CD14-positive monocyte (primary cell): ENCODE results near the gene RPS6KA3. TPM values are rescaled to one million over a fixed set of nuclear protein-coding genes. Genes with fewer than 3 reads are reported as not detected.

ENCODE experiments used
- DNase-seq, 3 donors: peaks; one replicate each; pipeline ENCODE4 v3.0.0-alpha.2; 2011 to 2022
- H2AFZ ChIP-seq: 2 replicates; pipeline ENCODE4 v1.6.0; 2012; ENCODE audit warnings: mild to moderate bottlenecking, low read depth, low read length, inconsistent platforms; ENCODE audit not compliant: insufficient read depth, poor library complexity, severe bottlenecking
- H3K27ac ChIP-seq, 2 donors: 1 replicate in 1 of 2; 2 replicates in 1 of 2; pipeline ENCODE4 v1.5.1; 2012 to 2013; ENCODE audit warnings: low read length in 2 of 2, control low read depth in 1 of 2, inconsistent platforms in 1 of 2, low read depth in 1 of 2, mild to moderate bottlenecking in 1 of 2
- H3K27me3 ChIP-seq, 2 donors: one replicate each; pipeline versions ENCODE4 v1.6.0 to v1.6.1; 2011 to 2013; ENCODE audit warnings: low read length in 2 of 2; ENCODE audit not compliant: control insufficient read depth in 2 of 2, insufficient read depth in 2 of 2
- H3K36me3 ChIP-seq, 2 donors: replicated peaks in 1 of 2; 1 replicate in 1 of 2; 2 replicates in 1 of 2; pipeline versions ENCODE4 v1.5.1 to v1.6.1; 2012 to 2013; ENCODE audit warnings: low read length in 2 of 2, control low read depth in 1 of 2, inconsistent platforms in 1 of 2, mild to moderate bottlenecking in 1 of 2; ENCODE audit not compliant: insufficient read depth in 2 of 2, control insufficient read depth in 1 of 2
- H3K4me1 ChIP-seq, 2 donors: 1 replicate in 1 of 2; 2 replicates in 1 of 2; pipeline versions ENCODE4 v1.5.1 to v1.6.1; 2012 to 2013; ENCODE audit warnings: low read length in 2 of 2, control low read depth in 1 of 2, inconsistent platforms in 1 of 2, mild to moderate bottlenecking in 1 of 2, moderate library complexity in 1 of 2; ENCODE audit not compliant: insufficient read depth in 2 of 2, control insufficient read depth in 1 of 2
- H3K4me2 ChIP-seq: replicated peaks from 2 replicates; pipeline ENCODE3; 2012; ENCODE audit warnings: low read length, moderate library complexity, mild to moderate bottlenecking; ENCODE audit not compliant: poor library complexity, severe bottlenecking; ENCODE audit errors: extremely low read depth
- H3K4me3 ChIP-seq, 3 experiments: fragments of 200-600 bp in 1 of 3; sonication (generic) in 1 of 3; replicated peaks in 1 of 3; 1 replicate in 2 of 3; 2 replicates in 1 of 3; pipeline ENCODE4 v1.5.1; 2011 to 2013; ENCODE audit warnings: low read length in 3 of 3, mild to moderate bottlenecking in 3 of 3, control low read depth in 2 of 3, low read depth in 2 of 3, inconsistent platforms in 1 of 3, moderate library complexity in 1 of 3
- H3K79me2 ChIP-seq: 2 replicates; pipeline ENCODE4 v1.6.0; 2012; ENCODE audit warnings: mild to moderate bottlenecking, control low read depth, inconsistent platforms, low read length, moderate library complexity; ENCODE audit not compliant: insufficient read depth
- H3K9ac ChIP-seq: 2 replicates; pipeline ENCODE4 v1.6.0; 2017; ENCODE audit warnings: low read length, mild to moderate bottlenecking; ENCODE audit not compliant: insufficient read depth, poor library complexity, severe bottlenecking
- H3K9me3 ChIP-seq, 2 donors: replicated peaks in 1 of 2; 1 replicate in 1 of 2; 2 replicates in 1 of 2; pipeline versions ENCODE4 v1.5.1 to v1.6.1; 2012 to 2013; ENCODE audit warnings: low read length in 2 of 2, control low read depth in 1 of 2; ENCODE audit not compliant: control insufficient read depth in 1 of 2, insufficient read depth in 1 of 2
- H4K20me1 ChIP-seq: 2 replicates; pipeline ENCODE4 v1.6.0; 2012; ENCODE audit warnings: mild to moderate bottlenecking, low read length, control low read depth, moderate library complexity; ENCODE audit not compliant: insufficient read depth
- H3K27ac Mint-ChIP-seq, 7 donors: one replicate each; pipeline ENCODE4 v1.8.0; 2020; ENCODE audit warnings: mild to moderate bottlenecking in 7 of 7, mixed read lengths in 7 of 7, moderate library complexity in 6 of 7, inconsistent platforms in 2 of 7
- H3K27me3 Mint-ChIP-seq, 3 donors: one replicate each; pipeline ENCODE4 v1.8.0; 2021 to 2022; ENCODE audit warnings: low read depth in 3 of 3, mild to moderate bottlenecking in 3 of 3, mixed read lengths in 3 of 3, moderate library complexity in 3 of 3, inconsistent platforms in 1 of 3
- H3K36me3 Mint-ChIP-seq, 2 donors: one replicate each; pipeline ENCODE4 v1.8.0; 2020; ENCODE audit warnings: mixed read lengths in 2 of 2, inconsistent platforms in 1 of 2, mild to moderate bottlenecking in 1 of 2
- H3K4me1 Mint-ChIP-seq: one replicate; pipeline ENCODE4 v1.8.0; 2020; ENCODE audit warnings: mild to moderate bottlenecking, mixed read lengths
- H3K4me3 Mint-ChIP-seq, 2 donors: one replicate each; pipeline ENCODE4 v1.8.0; 2020; ENCODE audit warnings: mild to moderate bottlenecking in 2 of 2, mixed read lengths in 2 of 2, moderate library complexity in 1 of 2
- H3K9me3 Mint-ChIP-seq, 7 donors: one replicate each; pipeline ENCODE4 v1.8.0; 2020 to 2022; ENCODE audit warnings: mixed read lengths in 7 of 7, mild to moderate bottlenecking in 6 of 7, moderate library complexity in 6 of 7, inconsistent platforms in 2 of 7
- CTCF ChIP-seq: fragments of 200-600 bp; IDR thresholded peaks from one replicate; pipeline ENCODE4 v1.8.0; 2022; ENCODE audit warnings: antibody characterized with exemption, mild to moderate bottlenecking
- WGBS: methylation state at CpG from one replicate; pipeline ENCODE4 v1.1.5; 2013; ENCODE audit warnings: missing lambda C conversion rate; ENCODE audit not compliant: insufficient coverage; 5-methylcytosine and 5-hydroxymethylcytosine counted together
- intact Hi-C, 2 donors: fragments of 100-400 bp; cut with micrococcal nuclease; formaldehyde crosslinking; loops; one replicate each; pipeline versions ENCODE4 v1.15.0 to v1.15.1; 2023
- polyA plus RNA-seq, 3 donors: library from polyadenylated mRNA; depleted of rRNA in 1 of 3; unstranded in 2 of 3; stranded (reverse) in 1 of 3; fragments of 300-500 nt in 2 of 3; fragments of >200 nt in 1 of 3; fragmentation: Illumina TruSeq in 2 of 3; gene quantifications; 1 replicate in 2 of 3; 2 replicates in 1 of 3; pipeline ENCODE4 v1.2.3, GENCODE V29; 2012 to 2021

RPS6KA3 gene
- polyA plus RNA-seq, 3 donors = 14.6 to 28.2 (median 21.6) TPM

GRCh38 chrX:20181598-20182329, 84.9 kb downstream of the RPS6KA3 start:
- Histone ChIP-seq H4K20me1 (peaks cover 12% of the 10 kb centered on the region), H3K9ac (no peak overlapping the region), H3K4me1 (no peaks in the 10 kb centered on the region), H3K27ac (peak overlapping the region in 1 of 2 donors; percentile 8), H3K4me3 (no peak overlapping the region), H3K9me3 (no peaks in the 10 kb centered on the region), H3K27me3 (peaks cover 0 to 14% of the 10 kb centered on the region in 2 donors), H2AFZ (no peak overlapping the region), H3K79me2 (no peaks in the 10 kb centered on the region), H3K36me3 (peaks cover 49 to 84% of the 10 kb centered on the region in 2 donors), H3K4me2 (no peak overlapping the region)
- DNase-seq = no peak
- TF ChIP-seq CTCF = no peak
- intact Hi-C loops = no loop called here
- Mint-ChIP-seq H3K27me3 (peaks cover 0 to 17% (median 1%) of the 10 kb centered on the region in 3 donors), H3K4me1 (peaks cover 1% of the 10 kb centered on the region), H3K27ac (no peak overlapping the region), H3K9me3 (no peaks in the 10 kb centered on the region), H3K4me3 (no peak overlapping the region), H3K36me3 (peaks cover 29 to 45% of the 10 kb centered on the region in 2 donors)
- no CpG with 5 or more reads among the region's 3 CpGs for WGBS

- Histone ChIP-seq H3K4me2 (no peak overlapping the region), H3K36me3 (peaks cover 61 to 93% of the 10 kb centered on the region in 2 donors), H3K9me3 (no peaks in the 10 kb centered on the region), H3K4me1 (no peaks in the 10 kb centered on the region), H3K4me3 (no peak overlapping the region), H3K79me2 (no peaks in the 10 kb centered on the region), H2AFZ (no peak overlapping the region), H4K20me1 (peaks cover 12% of the 10 kb centered on the region), H3K27ac (no peak overlapping the region), H3K9ac (no peak overlapping the region), H3K27me3 (peaks cover 0 to 22% of the 10 kb centered on the region in 2 donors)
- Mint-ChIP-seq H3K36me3 (peaks cover 37 to 40% of the 10 kb centered on the region in 2 donors), H3K4me3 (no peak overlapping the region), H3K4me1 (peaks cover 1% of the 10 kb centered on the region), H3K27me3 (peaks cover 0 to 17% (median 1%) of the 10 kb centered on the region in 3 donors), H3K27ac (no peak overlapping the region), H3K9me3 (no peaks in the 10 kb centered on the region)
- TF ChIP-seq CTCF = no peak
- no peak for DNase-seq
- intact Hi-C loops = no loop called here
These were observed 89.6 kb downstream of the RPS6KA3 start for GRCh38 chrX:20177093-20177492.
